ENCODE results near the gene HEATR3.
A peak's percentile ranks its signal among the peaks of the same experiment; 100 is the strongest.
"Not testable (repeated sequence)": the region's sequence is repeated elsewhere in the genome, so short reads cannot be mapped to it uniquely, and the experiment has no call there.

The HEATR3 gene

DNA sequence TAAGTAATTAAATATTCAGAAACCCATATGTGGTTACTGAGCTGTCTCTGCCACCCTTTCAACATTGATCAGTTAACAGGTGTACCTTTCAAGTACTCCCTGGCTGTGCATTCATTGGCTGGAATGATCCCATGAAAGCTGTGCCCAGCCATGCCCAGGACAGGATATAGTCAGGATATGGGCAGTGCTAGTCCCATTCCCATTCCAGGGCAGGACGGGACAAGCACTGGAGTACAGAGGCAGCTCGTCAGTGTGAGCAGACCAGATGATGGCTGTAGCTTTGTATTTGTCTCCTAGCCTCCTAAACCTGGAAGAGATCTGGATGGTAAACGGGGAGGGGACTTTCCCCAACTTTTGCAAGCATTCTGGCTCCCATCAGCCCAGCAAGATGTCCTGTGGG lies 22.5 kb downstream of the HEATR3 start:
- in situ Hi-C loops (cut with HindIII; ENCODE audit: low pct_ligation_motif_present, low pct_unique_long_range_greater_than_20kb, low sequenced_read_pairs): no loop called here
- no peak for DNase-seq

DNA sequence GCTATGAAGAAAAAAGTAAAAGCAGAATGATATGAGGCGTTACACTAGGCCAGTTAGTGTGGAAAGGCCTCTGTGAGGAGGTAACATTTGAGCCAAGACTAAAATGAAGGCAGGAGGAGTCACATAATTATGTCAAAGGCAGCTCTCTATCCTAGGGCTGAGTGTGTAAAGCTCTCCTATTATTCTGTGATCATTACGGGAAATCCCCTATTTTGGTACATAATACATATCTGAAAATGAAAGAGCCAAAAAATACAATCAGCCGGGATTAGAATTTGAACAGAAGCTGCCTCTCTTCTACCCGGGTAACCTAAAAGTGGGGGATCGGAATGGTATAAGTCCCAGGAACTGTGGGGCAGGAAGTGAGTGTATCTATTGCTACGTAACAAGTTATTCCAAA lies 27.1 kb downstream of the HEATR3 start:
- in situ Hi-C loops (cut with HindIII; ENCODE audit: low pct_ligation_motif_present, low pct_unique_long_range_greater_than_20kb, low sequenced_read_pairs): no loop called here
- DNase-seq: no peak

DNA sequence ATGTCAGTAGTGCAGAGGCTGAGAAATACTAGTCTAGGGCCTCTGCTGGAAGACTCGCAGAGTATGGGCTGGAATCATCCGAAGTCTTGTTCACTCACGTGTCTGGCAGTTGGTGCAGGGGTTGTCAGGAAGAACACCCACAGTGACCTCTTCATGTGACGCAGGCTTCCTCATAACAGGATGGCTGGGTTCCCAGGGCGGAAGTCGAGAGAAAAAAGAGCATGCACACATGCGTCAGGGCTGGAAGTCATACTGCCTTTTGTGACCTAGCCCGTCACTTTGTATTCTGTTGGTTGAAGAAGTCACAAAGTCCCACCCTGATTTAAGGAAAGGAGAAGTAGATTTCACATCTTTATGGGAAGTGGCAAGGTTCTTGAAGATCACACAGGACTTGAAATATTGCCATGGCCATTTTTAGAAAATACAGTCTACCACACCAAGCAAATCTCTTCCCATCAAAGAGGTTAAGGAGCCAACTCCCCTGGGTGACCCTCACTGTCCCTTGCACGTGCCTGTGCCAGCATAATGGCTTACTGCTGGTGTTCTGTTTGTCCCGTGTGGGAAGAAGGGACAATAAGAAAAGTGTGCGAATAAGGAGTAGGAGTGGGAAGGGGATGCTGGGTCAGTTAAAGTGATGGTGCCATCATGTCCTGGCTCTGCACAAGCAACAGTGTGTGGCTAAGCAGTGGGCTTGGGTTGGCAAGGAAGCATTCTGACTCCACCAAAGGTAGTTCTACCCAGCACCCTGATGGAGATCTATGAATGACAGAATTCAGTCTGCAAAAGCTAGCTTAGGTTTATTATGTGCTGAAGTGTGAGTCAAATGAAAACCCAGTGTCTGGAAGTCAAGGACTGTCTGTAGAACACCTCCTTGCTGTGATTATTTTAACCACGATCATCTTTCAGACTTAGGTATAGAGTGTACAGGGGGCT lies 28.1 kb downstream of the HEATR3 start:
- in situ Hi-C loops (cut with HindIII; ENCODE audit: low pct_ligation_motif_present, low pct_unique_long_range_greater_than_20kb, low sequenced_read_pairs): no loop called here

DNA sequence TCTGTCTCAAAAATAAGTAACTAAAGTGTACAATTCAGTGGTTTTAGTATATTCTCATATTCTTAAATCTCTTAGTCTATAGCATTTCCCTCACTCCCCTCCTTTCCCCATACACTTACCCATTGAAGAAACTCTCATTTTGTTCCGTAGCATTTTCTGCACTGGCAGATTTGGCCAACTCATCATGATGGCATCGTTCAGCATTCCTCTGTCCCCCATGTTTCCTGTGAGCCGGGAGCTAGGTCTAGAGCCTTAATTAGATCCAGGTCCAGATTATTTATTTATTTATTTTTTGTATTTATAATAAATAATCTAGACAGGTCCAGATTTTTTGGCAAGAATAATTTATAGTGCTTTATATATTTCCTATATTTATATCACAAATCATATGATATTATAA lies 31.0 kb downstream of the HEATR3 start:
- peak; percentile 45 for DNase-seq
- in situ Hi-C loops (cut with HindIII; ENCODE audit: low pct_ligation_motif_present, low pct_unique_long_range_greater_than_20kb, low sequenced_read_pairs): no loop called here

More for the DNA sequence above, 28.1 kb downstream of the HEATR3 start:
- no peak for DNase-seq

DNA sequence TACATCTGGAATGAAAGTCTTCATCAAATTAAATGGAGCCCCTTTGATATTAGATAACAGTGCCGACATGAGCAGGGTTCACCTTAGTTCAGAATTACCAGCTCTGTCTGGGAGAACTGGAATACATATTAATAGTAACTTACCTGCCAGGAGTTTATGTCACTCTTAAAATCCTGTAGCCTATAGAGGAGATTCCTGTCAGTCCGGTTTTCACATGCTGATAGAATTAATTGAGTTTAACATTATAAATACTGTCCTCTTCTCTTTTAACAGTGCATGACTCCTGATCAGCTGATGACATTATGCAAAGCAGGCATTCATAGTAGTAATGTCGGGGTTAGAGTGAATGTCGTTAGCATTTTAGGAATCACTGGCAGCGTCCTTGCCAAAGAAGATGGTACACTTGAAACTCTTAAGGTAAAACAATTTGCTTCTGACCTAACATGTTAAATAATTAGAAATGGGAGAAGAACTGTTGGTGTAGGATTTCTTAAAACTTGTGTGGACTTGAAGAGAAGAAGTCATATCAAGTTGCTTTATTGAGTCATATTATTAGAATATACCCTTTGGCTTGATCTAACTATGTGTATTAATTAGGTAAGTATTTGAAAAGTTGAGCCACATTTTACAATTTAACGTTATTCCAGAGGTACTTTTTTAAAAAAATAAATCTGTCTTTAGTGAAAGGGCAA lies 34.3 kb downstream of the HEATR3 start:
- in situ Hi-C loops (cut with HindIII; ENCODE audit: low pct_ligation_motif_present, low pct_unique_long_range_greater_than_20kb, low sequenced_read_pairs): no loop called here
- DNase-seq: no peak

DNA sequence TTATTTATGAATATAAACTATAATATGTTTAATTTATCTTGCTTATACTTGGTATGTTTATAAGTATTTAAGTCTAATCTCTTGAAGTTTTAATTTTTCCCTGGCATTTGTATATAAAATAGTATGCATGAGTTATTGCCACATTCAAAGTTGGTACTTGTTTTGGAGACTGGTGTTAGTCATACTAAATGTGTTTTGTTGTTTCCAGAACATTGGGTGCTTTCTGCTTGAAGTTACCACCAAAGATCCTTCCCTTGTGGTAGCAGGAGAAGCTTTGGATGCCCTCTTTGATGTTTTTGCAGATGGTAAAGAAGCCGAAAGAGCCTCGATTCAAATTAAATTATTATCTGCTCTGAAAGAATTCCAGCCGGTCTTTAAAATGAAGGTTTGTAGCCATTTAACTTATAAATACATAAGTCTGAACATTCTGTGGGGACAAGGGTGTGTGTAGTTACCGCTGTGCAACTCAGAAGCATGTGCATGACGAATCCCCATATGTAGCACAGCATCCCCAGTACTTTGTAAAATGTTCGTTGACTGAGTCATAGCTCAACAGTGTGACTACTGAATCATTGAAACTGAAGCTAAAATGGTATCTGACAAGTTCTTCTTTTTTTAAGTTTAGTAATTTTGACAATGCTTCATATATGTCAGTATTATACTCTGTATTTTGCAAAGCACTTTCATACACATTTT lies 36.4 kb downstream of the HEATR3 start:
- peak; percentile 37 for DNase-seq
- in situ Hi-C loops (cut with HindIII; ENCODE audit: low pct_ligation_motif_present, low pct_unique_long_range_greater_than_20kb, low sequenced_read_pairs): no loop called here

DNA sequence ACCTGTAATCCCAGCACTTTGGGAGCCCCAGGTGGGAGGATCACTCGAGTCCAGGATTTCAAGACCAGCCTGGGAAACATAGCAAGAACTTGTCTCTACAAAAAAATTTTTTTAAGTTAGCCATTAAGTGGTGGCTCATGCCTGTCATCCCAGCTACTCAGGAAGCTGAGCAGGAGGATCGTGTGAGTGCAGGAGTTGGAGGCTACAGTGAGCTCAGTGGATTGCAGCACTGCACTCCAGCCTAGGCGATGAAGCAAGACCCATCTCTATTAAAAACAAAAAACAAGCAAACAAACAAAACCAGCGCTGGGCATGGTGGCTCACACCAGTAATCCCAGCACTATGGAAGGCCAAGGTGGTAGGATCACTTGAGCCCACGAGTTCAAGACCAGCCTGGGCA lies 38.0 kb downstream of the HEATR3 start:
- in situ Hi-C loops (cut with HindIII; ENCODE audit: low pct_ligation_motif_present, low pct_unique_long_range_greater_than_20kb, low sequenced_read_pairs): no loop called here
- DNase-seq: peak; percentile 81

DNA sequence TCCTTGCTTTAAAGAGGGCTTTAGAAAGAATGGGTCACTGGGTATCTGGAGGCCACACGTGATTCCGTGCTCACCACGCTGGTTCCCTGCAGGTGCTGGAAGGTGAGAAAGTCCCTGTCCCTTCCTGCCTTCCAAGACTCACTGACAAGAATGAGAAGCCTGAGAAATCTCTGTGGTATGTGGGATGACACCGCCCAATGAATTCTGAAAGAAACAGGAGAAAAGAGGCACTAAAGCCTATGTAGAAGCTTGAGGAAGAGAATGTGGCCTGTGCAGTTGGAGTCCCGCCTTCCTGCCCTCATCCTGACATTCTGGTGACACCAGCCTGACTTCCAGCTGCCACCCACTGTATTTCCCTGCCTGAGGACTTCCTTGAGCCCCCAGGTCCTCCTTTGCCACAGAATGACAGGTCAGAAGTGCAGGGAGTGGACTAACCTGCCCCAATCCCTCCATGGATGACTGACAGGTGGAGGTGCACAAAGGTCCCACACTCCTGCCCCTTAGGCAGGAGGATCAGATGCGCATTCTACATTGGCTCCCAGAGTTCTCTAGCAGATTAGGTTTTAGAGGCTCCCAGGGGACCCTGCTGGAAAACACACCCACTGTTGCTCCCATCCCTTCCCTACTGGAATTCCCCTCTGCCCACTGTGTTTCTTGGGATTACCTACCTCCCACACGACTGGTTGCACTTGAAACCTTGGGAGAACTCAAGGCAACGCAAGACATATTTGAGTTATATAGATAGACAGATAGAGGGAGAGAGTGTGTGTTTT lies 48.8 kb downstream of the HEATR3 start:
- no peak for DNase-seq
- in situ Hi-C loops (cut with HindIII; ENCODE audit: low pct_ligation_motif_present, low pct_unique_long_range_greater_than_20kb, low sequenced_read_pairs): no loop called here

DNA sequence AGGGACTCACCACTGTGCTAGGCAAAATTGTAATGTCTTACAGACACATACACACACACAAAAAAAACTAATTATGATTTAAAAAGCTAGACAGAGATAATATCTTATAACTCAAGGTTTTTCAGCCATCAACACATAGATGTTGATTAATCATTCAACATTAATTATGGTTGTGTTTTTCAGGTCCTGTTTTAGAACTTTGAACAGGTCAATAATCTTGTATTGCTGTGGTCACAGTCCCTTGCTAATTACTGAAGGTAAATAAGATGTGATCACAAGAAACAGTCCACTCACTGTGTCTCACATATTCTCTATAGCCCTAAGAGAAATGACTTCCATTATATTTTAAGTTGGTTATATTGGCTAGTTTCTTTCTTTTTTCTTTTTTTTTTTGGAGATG lies 54.9 kb downstream of the HEATR3 start:
- no peak for DNase-seq
- in situ Hi-C loops (cut with HindIII; ENCODE audit: low pct_ligation_motif_present, low pct_unique_long_range_greater_than_20kb, low sequenced_read_pairs): no loop called here

DNA sequence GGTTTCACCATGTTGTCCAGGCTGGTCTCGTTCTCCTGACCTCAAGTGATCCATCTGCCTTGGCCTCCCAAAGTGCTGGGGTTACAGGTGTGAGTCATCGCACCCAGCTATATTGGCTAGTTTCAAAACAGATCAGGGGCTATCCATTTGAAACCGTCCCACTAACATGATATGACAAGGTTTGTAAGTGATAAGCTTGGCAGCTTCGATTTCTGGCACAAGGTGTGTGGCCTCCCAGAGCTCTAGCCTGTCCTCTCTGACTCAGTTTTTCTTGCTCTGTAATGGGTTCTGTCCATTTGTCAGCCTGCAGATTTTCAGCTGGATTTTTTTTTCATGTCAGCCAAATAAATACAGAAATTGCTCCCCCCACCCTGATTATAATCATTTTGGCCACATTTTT lies 55.5 kb downstream of the HEATR3 start:
- no peak for DNase-seq
- in situ Hi-C loops (cut with HindIII; ENCODE audit: low pct_ligation_motif_present, low pct_unique_long_range_greater_than_20kb, low sequenced_read_pairs): no loop called here

DNA sequence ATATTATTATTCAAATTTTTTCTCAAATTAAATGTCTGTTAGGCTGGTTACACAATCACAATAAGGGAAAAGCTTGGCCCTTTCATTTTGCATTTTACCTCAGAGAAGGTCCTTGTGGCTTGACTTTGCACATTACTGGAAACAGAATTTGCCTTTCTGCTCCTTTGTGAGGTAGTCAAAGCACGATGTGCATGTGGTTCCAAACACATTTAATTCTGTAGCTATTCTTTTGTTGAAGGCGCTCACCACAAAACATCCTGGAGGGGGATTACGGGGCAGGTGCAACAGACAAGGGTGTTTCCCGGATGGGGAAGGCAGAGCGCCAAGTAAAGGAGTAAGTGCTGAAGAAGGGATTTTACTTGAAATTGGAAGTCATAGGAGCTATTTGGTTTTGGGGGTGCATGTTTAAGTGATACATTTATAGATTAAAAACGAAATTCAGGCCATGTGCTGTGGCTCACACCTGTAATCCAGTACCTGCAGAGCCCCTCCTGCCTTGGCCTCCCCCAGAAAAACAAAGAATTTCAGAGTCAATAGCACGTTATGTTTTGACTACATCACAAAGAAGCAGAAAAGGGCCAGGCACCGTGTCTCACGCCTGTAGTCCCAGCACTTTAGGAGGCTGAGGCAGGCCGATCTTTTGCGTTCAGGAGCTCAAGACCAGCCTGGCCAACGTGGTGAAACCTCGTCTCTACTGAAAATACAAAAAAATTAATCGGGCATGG lies 56.1 kb downstream of the HEATR3 start:
- in situ Hi-C loops (cut with HindIII; ENCODE audit: low pct_ligation_motif_present, low pct_unique_long_range_greater_than_20kb, low sequenced_read_pairs): no loop called here
- no peak for DNase-seq

DNA sequence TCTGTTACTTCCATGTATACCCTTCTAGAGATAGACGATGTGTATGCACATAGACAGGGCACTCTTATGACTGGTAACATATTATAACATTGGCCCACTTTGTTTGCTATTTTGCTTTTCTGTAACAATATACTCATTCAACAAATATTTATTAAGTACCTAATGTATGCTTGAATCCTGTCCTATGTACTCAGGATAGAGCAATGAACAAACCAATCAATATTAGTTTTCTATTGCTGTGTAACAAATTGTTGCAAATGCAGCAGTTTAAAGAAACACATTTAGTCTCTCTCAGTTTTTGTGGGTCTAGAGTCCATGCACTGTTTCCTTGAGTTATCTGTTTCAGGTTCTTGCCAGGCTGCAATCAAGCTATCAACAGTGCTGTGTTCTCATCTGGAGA lies 57.6 kb downstream of the HEATR3 start:
- in situ Hi-C loops (cut with HindIII; ENCODE audit: low pct_ligation_motif_present, low pct_unique_long_range_greater_than_20kb, low sequenced_read_pairs): no loop called here
- DNase-seq: no peak

DNA sequence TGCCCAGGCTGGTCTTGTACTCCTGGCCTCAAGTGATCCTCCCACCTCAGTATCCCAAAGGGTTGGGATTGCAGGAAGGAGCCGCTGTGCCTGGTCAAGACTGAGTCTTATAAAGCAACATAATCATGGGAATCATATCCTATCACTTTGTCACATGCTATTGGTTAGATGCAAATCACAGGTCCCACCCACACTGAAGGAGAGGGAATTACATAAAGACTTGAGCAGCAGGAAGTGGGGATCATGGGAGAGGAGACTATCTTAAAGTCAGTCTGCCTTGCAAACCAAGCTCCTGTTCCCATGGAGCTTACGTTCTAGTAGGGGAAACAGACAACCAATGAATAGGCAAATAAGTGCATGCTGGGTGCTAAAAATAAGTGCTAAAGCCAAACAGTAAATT lies 59.0 kb downstream of the HEATR3 start:
- in situ Hi-C loops (cut with HindIII; ENCODE audit: low pct_ligation_motif_present, low pct_unique_long_range_greater_than_20kb, low sequenced_read_pairs): no loop called here

DNA sequence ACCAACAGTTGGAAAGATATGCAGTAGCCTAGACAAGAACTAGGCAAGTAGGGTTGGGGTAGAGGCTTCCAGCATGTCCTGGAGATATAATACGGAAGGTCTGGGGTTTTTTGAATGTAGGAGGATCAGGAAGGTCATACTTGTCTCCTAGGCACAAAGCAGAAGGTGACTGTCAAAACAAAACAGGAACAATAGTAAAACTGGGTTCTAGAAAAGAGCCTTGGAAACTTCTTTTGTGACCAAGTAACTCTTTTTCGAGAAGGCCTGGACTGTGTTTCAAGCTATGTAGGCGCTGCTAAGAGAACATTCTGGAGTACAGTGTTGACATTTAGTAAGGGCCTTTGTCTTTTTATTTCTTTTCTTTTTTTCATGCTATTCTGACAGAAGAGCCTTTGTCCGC lies 60.4 kb downstream of the HEATR3 start:
- in situ Hi-C loops (cut with HindIII; ENCODE audit: low pct_ligation_motif_present, low pct_unique_long_range_greater_than_20kb, low sequenced_read_pairs): no loop called here
- no peak for DNase-seq

More for the DNA sequence above, 59.0 kb downstream of the HEATR3 start:
- no peak for DNase-seq

DNA sequence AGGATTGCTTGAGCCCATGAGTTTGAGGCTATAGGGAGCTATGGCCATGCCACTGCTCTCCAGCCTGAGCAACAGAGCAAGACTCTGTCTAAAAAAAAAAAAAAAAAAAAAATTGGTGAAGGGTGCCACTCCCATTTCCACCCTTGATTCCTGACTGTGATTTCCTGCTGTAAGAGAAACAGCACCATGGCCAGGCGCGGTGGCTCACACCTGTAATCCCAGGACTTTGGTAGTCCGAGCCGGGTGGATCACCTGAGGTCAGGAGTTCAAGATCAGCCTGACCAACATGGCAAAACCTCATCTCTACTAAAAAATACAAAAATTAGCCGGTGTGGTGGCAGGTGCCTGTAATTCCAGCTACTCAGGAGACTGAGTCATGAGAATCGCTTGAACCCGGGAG lies 66.8 kb downstream of the HEATR3 start:
- in situ Hi-C loops (cut with HindIII; ENCODE audit: low pct_ligation_motif_present, low pct_unique_long_range_greater_than_20kb, low sequenced_read_pairs); DNase-seq: not testable (repeated sequence)

DNA sequence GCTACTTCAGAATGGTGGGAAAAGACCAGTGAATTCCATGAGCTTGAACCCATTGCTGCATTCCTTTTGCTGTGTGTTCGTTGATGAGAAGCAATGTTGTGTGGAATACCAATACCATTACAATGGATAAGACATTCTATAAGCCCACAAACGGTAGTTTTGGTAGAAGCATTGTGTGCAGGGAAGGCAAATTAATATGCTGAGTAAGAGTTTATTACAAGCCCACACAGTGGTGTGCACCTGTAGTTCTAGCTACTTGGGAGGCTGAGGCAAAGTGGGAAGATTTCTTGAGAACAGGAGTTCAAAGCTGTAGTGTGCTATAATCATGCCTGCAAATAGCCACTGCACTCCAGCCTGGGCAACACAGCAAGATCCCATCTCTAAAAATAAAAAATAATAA lies 67.4 kb downstream of the HEATR3 start:
- no peak for DNase-seq
- in situ Hi-C loops (cut with HindIII; ENCODE audit: low pct_ligation_motif_present, low pct_unique_long_range_greater_than_20kb, low sequenced_read_pairs): no loop called here

DNA sequence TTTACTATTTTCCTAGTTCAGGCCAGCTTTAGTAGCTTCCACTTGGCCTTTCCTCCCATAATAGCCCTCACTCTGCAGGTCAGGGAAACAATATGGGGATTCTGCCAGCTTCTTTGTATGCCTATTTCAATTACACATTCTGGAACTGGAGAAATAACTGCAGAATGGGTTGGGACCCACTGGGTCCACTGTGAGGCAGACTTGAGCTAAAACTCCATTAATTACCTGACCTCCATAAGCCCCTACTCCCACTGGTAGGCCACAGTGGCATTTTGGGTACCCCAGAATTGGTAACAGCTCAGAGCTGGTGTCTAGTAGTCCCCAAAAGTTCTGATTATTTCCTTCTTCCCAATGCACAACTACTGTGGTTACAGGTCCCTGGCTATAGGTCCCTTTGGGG lies 70.6 kb downstream of the HEATR3 start:
- in situ Hi-C loops (cut with HindIII; ENCODE audit: low pct_ligation_motif_present, low pct_unique_long_range_greater_than_20kb, low sequenced_read_pairs): no loop called here
- peak; percentile 17 for DNase-seq

DNA sequence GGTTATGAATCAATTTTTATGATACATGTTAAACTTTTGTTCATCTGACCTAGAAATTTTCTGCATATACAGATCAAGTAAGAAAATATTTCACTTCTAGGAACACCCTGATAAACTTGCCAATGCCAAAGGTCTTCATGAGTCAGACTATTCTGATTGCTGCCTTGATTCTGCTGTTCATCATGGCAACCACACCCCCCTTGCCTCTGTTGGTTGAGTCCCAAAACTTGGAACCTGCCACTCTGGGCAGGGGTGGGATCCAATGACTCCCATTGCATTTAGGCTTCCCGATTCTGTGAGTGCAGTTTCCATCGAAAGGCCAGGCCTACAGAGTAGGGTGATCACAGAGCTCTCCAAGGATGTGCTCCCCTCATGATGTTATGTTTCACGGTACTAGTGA lies 71.5 kb downstream of the HEATR3 start:
- in situ Hi-C loops (cut with HindIII; ENCODE audit: low pct_ligation_motif_present, low pct_unique_long_range_greater_than_20kb, low sequenced_read_pairs): no loop called here
- no peak for DNase-seq
